K562 (cell line): Measurements from ENCODE around the gene TAS2R40. TPM values are rescaled to one million over a fixed set of nuclear protein-coding genes. Genes with fewer than 3 reads are reported as not detected.

Experiments used
- ARHGAP35 ChIP-seq: fragments of 450-650 bp; IDR thresholded peaks from 2 replicates; pipeline ENCODE4 v1.6.1; 2018; ENCODE audit not compliant: partially characterized antibody
- ARNT ChIP-seq, 2 experiments: fragments of 450-650 bp; IDR thresholded peaks; 2 replicates each; pipeline ENCODE4 v1.6.1; 2016; ENCODE audit warnings: mild to moderate bottlenecking in 1 of 2
- CXXC5 ChIP-seq: fragments of 250-450 bp; sonication (Bioruptor Pico); IDR thresholded peaks from 2 replicates; pipeline ENCODE4 v1.8.0; 2022; ENCODE audit warnings: inconsistent platforms, mild to moderate bottlenecking, moderate library complexity
- DMBX1 ChIP-seq: fragments of 250-450 bp; sonication (Bioruptor Pico); IDR thresholded peaks from 2 replicates; pipeline ENCODE4 v1.8.0; 2022; ENCODE audit warnings: inconsistent platforms, mild to moderate bottlenecking, moderate library complexity, borderline replicate concordance
- L3MBTL2 ChIP-seq: fragments of 450-650 bp; IDR thresholded peaks from 2 replicates; pipeline ENCODE4 v1.6.1; 2016; ENCODE audit warnings: mild to moderate bottlenecking, moderate library complexity
- MEF2D ChIP-seq: conservative IDR thresholded peaks from 2 replicates; pipeline ENCODE4 v1.6.1; 2016; ENCODE audit warnings: low read depth, missing genetic modification characterization, missing compliant biosample characterization
- MGA ChIP-seq: fragments of 450-650 bp; IDR thresholded peaks from 2 replicates; pipeline ENCODE4 v1.6.1; 2016; ENCODE audit warnings: mild to moderate bottlenecking, moderate library complexity
- MTA3 ChIP-seq: fragments of 450-650 bp; formaldehyde crosslinking; IDR thresholded peaks from 2 replicates; pipeline ENCODE4 v1.6.1; 2017; ENCODE audit warnings: mild to moderate bottlenecking, borderline replicate concordance
- NELFE ChIP-seq: IDR thresholded peaks from 2 replicates; pipeline ENCODE4 v1.6.1; 2011; ENCODE audit warnings: mild to moderate bottlenecking; ENCODE audit not compliant: insufficient read depth, insufficient read length
- NKRF ChIP-seq: fragments of 450-650 bp; IDR thresholded peaks from 2 replicates; pipeline ENCODE4 v1.6.1; 2016; ENCODE audit warnings: borderline replicate concordance
- PHF8 ChIP-seq: fragments of 200-600 bp; sonication (generic); IDR thresholded peaks from 2 replicates; pipeline ENCODE4 v1.6.1; 2012; ENCODE audit warnings: mixed run types, mild to moderate bottlenecking, inconsistent platforms, low read length, moderate library complexity, borderline replicate concordance
- POLR2A ChIP-seq: fragments of 450-650 bp; conservative IDR thresholded peaks from 2 replicates; pipeline ENCODE4 v1.6.1; 2016
- TRIM24 ChIP-seq, 2 experiments: fragments of 450-650 bp; IDR thresholded peaks; 2 replicates each; pipeline ENCODE4 v1.6.1; 2016
- U2AF2 ChIP-seq: fragments of 200-400 bp; formaldehyde crosslinking; optimal IDR thresholded peaks from 2 replicates; pipeline ENCODE3; 2017; ENCODE audit warnings: low read depth, mild to moderate bottlenecking, low read length
- polyA plus RNA-seq, 8 experiments: library from polyadenylated mRNA; depleted of rRNA in 4 of 8; stranded (reverse) in 5 of 8; unstranded in 3 of 8; fragments of >200 nt; fragmentation: Nextera tagmentation in 2 of 8; fragmentation: Illumina TruSeq in 1 of 8; extraction: Ambion mirVana in 2 of 8; extraction: Trizol in 1 of 8; gene quantifications; 2 replicates each; pipeline versions ENCODE4 v1.2.1 to v1.2.3, GENCODE V29; 2011 to 2014; ENCODE audit warnings: inconsistent platforms in 1 of 8, missing spikeins in 1 of 8
- total RNA-seq, 7 experiments: library from RNA; depleted of rRNA in 6 of 7; stranded (reverse); fragments of >200 nt in 6 of 7; fragmentation: Illumina TruSeq in 2 of 7; extraction: Trizol in 2 of 7; gene quantifications; 2 replicates each; pipeline versions ENCODE4 v1.2.1 to v1.2.3, GENCODE V29; 2011 to 2021; ENCODE audit warnings: low replicate concordance in 1 of 7

TAS2R40 gene
- total and polyA plus RNA-seq, 9 of the 15 experiments (the other 6 are each of a cell fraction or from before 2014, with no cell fraction given), result not detected

DNA sequence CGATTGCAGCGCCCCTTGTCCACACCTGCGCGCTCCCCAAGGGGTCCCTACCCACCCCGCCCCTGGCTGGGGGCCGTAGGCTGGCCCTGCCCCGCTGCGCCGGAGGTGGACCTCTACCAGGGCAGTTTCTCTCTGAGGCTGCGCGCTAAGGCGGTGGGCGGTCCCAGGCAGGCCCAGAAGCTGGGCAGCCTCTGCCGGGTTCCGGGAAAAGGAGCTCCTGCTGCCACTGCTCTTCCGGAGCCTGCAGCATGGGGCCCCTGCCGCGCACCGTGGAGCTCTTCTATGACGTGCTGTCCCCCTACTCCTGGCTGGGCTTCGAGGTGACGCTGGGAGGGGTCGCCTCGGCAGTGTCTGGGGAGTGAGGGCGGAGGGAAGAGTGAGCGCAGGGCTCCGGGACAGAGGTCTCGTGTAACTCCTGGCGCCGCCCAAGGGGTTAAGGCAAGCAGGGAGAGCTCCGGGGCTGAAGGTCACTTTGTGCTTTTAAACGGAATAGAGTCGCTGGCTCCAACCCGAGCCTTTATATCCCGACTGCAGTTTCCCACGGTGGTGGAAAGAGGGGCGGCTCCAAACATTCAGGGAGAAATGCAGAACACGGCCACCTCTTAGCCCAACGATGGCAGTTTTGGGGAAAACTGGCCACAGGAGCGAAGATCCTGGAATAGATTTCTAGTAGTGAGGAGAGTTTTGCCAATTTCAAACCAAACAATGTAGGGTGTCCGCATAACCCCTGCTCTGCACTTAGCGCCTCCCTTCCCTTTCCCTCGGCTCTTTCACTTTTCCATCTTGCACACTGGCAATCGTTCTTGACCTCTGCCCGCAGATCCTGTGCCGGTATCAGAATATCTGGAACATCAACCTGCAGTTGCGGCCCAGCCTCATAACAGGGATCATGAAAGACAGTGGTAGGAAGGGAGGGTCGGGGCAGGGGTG is 41.7 kb downstream of the TAS2R40 start, which contains the start of gene GSTK1 (continued):
- TF ChIP-seq MGA, result peak; percentile 83
- no peak for TF ChIP-seq ARHGAP35
- TF ChIP-seq CXXC5 (CRISPR knock-in tag), result peak; percentile 62
- no peak for TF ChIP-seq MEF2D (tag)
- TF ChIP-seq NKRF, result peak; percentile 93; the same call in 1 of the 2 replicates
- peak; percentile 96 for TF ChIP-seq MTA3
- TF ChIP-seq PHF8, result peak; percentile 100
- peak in 1 of 2 experiments; percentile 28; a peak in 1 of 4 replicates for TF ChIP-seq TRIM24 (IDR thresholded peaks at IDR 0.05)
- peak; percentile 33; the same call in 1 of the 2 replicates for TF ChIP-seq DMBX1
- TF ChIP-seq NELFE, result no peak
- peak; percentile 86 for TF ChIP-seq L3MBTL2
- TF ChIP-seq POLR2A, result peak; percentile 99
- TF ChIP-seq U2AF2, result no peak
- TF ChIP-seq ARNT (IDR thresholded peaks at IDR 0.05), result no peak
